Ovary (tissue), 9 donors: ENCODE results near the gene TNFSF9. TPM values are rescaled to one million over a fixed set of nuclear protein-coding genes. Genes with fewer than 3 reads are reported as not detected.

Experiments used
- DNase-seq, 5 donors: peaks; one replicate each; pipeline ENCODE4 v3.0.0-alpha.2; 2019 to 2020
- H3K27ac ChIP-seq, 2 donors: fragments of 200-600 bp; one replicate each; pipeline versions ENCODE4 v1.5.1 to v1.8.0; 2019 to 2022
- H3K27me3 ChIP-seq: fragments of 200-600 bp; one replicate; pipeline ENCODE4 v1.8.0; 2022
- H3K36me3 ChIP-seq: fragments of 200-600 bp; sonication (generic); one replicate; pipeline ENCODE4 v1.5.1; 2019
- H3K4me1 ChIP-seq: one replicate; pipeline ENCODE4 v1.8.1; 2013; ENCODE audit warnings: mild to moderate bottlenecking, moderate library complexity; ENCODE audit not compliant: insufficient read depth
- H3K4me3 ChIP-seq: fragments of 200-600 bp; sonication (generic); one replicate; pipeline ENCODE4 v1.5.1; 2017
- H3K9me3 ChIP-seq, 2 donors: fragments of 200-600 bp in 1 of 2; sonication (generic) in 1 of 2; one replicate each; pipeline versions ENCODE4 v1.5.1 to v1.8.1; 2013 to 2019; ENCODE audit warnings: mild to moderate bottlenecking in 1 of 2, moderate library complexity in 1 of 2
- EP300 ChIP-seq: sonication (generic); formaldehyde crosslinking; IDR thresholded peaks from one replicate; pipeline ENCODE4 v1.6.1; 2017; ENCODE audit warnings: antibody characterized with exemption
- POLR2A ChIP-seq: fragments of 450-650 bp; IDR thresholded peaks from one replicate; pipeline ENCODE4 v1.6.1; 2017; ENCODE audit warnings: antibody characterized with exemption, mild to moderate bottlenecking, moderate library complexity
- WGBS, 3 donors: extraction: QIAGEN DNeasy Blood & Tissue Kit in 1 of 3; methylation state at CpG; one replicate each; pipeline versions ENCODE4 v1.1.5 to v1.1.7; 2013 to 2017; 5-methylcytosine and 5-hydroxymethylcytosine counted together
- intact Hi-C, 4 donors: fragments of 100-400 bp; cut with DNase I; formaldehyde crosslinking; loops; one replicate each; pipeline versions ENCODE4 v1.11.0 to v1.15.1; 2022 to 2023
- polyA plus RNA-seq, 2 donors: library from polyadenylated mRNA; stranded (reverse); fragments of 200-250 nt in 1 of 2; fragments of 350-450 nt in 1 of 2; fragmentation: Illumina TruSeq in 1 of 2; extraction: RNeasy Lipid Tissue Mini Kit (QIAGEN cat#74804) in 1 of 2; gene quantifications; one replicate each; pipeline ENCODE4 v1.2.3, GENCODE V29; 2013 to 2014
- total RNA-seq, 7 donors: library from RNA; depleted of rRNA in 2 of 7; stranded (reverse); fragments of >200 nt in 2 of 7; fragmentation: NEBNext Ultra II Directional in 3 of 7; extraction: Animal tissue kit (Norgen Biotek cat#: 25700) in 3 of 7; gene quantifications; one replicate each; pipeline versions ENCODE4 v1.1.0 to v1.2.4, GENCODE V29; 2016 to 2023
- TF ChIP-seq, protein P1 (sequence below), 3 donors: fragments of 450-650 bp in 2 of 3; fragments of 200-600 bp in 1 of 3; IDR thresholded peaks; one replicate each; pipeline versions ENCODE4 v1.5.1 to v1.8.0; 2016 to 2022; ENCODE audit warnings: antibody characterized with exemption in 3 of 3, mild to moderate bottlenecking in 1 of 3
- donor health status: DM: no; HTN: no; CAD: no; lungs with moderate emphysema.
- donor health status: DM: no; HTN: no; CAD: no.
- donor health status: Bipolar disorder and iron deficiency.
- donor health status: DM: yes; HTN: yes; CAD: no.
- donor health status: DM: no; HTN: no; CAD: no.
- donor health status: DM: yes; HTN: yes; CAD: no.

Gene TNFSF9
- total and polyA plus RNA-seq, 9 donors = 0.10 to 1.1 (median 0.22) TPM; not detected in 1

DNA sequence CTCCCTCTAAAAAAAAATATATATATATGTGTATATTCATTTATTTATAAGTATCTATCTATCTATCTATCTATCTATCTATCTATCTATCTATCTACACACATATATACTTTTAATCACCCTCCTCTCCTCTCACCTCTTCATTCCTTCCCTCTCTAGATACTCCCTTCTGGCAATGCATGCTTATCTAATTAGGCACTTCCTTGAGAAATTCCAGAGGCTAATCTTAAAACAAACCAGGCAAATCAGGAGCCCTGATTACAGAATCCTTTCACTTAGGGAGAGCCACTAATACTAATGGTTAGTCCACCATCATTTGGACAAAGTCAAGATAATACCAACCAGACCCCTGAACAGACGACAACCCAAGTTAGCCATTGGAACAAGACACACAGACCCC, 42.5 kb downstream of the TNFSF9 start:
- intact Hi-C loops = no loop called here
- H3K27me3 ChIP-seq = no peaks in the 10 kb centered on the region
- peaks cover 0 to 3% of the 10 kb centered on the region in 2 donors for H3K9me3 ChIP-seq
- TF ChIP-seq, protein P1, sequence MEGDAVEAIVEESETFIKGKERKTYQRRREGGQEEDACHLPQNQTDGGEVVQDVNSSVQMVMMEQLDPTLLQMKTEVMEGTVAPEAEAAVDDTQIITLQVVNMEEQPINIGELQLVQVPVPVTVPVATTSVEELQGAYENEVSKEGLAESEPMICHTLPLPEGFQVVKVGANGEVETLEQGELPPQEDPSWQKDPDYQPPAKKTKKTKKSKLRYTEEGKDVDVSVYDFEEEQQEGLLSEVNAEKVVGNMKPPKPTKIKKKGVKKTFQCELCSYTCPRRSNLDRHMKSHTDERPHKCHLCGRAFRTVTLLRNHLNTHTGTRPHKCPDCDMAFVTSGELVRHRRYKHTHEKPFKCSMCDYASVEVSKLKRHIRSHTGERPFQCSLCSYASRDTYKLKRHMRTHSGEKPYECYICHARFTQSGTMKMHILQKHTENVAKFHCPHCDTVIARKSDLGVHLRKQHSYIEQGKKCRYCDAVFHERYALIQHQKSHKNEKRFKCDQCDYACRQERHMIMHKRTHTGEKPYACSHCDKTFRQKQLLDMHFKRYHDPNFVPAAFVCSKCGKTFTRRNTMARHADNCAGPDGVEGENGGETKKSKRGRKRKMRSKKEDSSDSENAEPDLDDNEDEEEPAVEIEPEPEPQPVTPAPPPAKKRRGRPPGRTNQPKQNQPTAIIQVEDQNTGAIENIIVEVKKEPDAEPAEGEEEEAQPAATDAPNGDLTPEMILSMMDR (IDR thresholded peaks at IDR 0.05) = no peak
- TF ChIP-seq EP300 = no peak
- no peak for TF ChIP-seq POLR2A
- no peak overlapping the region for H3K4me3 ChIP-seq
- H3K27ac ChIP-seq = no peak overlapping the region
- DNase-seq = no peak
- H3K4me1 ChIP-seq = no peaks in the 10 kb centered on the region
- H3K36me3 ChIP-seq = no peaks in the 10 kb centered on the region
- 54 to 77% (median 73%) methylated on average over 1 of the region's 1 CpG for WGBS, 3 donors

DNA sequence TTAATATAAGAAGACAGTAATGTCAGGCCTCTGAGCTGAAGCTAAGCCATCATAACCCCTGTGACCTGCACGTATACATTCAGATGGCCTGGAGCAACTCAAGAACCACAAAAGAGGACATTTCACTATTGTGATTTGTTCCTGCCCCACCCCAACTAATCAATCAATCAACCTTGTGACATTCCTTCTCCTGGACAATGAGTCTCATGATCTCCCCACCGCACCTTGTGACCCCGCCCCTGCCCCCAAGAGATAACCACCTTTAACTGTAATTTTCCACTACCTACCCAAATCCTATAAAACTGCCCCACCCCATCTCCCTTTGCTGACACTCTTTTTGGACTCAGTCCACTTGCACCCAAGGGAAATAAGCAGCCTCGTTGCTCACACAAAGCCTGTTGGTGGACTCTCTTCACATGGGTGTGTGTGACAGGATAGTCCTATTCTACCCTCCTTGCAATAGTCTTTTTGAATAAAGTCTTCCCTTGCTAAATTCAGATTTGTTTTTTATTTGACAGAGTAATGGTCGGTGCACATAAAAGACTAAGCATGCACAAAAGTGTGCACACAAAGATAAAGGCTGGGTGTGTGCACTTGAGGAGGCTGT, 46.1 kb downstream of the TNFSF9 start:
- WGBS, 3 donors = 72 to 79% (median 77%) methylated on average over 5 of the region's 5 CpGs
- Histone ChIP-seq H3K4me1 (no peaks in the 10 kb centered on the region), H3K9me3 (peaks cover 0 to 3% of the 10 kb centered on the region in 2 donors), H3K27me3 (no peaks in the 10 kb centered on the region), H3K27ac (no peak overlapping the region), H3K36me3 (no peaks in the 10 kb centered on the region), H3K4me3 (no peak overlapping the region)
- TF ChIP-seq, protein P1 (IDR thresholded peaks at IDR 0.05) = no peak
- TF ChIP-seq EP300 = no peak
- TF ChIP-seq POLR2A = no peak
- DNase-seq = no peak
- intact Hi-C loops = no loop called here

DNA sequence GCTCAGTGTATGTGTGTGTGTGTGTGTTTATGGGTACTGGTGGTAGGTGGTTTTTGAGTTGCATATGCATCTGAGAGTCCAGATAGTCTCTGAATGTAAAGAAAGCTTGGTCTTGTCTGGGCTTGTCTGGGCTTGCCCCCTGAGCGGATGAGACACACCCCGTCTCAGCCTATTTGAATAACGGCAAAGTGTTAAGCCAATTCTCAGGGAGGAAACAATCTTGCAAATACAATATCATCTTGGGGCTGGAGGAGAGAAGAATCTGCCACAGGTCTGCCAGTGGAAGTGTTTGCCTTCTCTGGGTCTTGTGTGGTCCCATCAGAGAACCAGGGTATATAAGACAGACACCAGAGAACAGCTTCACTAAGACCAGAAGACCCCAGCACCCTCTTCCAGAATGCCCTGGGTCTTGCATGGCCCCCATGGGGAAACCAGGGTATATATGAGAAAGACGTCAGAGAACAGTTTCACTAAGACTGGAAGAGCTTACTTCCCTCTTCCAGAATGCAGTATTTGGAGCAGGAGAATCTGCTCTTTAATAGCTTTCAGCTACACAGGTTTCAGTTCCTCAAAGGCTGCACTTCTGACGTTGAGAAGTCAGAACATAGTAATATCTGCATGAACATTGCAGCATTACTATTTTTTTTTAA, 46.8 kb downstream of the TNFSF9 start:
- Histone ChIP-seq H3K9me3 (peaks cover 0 to 3% of the 10 kb centered on the region in 2 donors), H3K27ac (no peak overlapping the region), H3K4me1 (no peaks in the 10 kb centered on the region), H3K27me3 (no peaks in the 10 kb centered on the region), H3K36me3 (no peaks in the 10 kb centered on the region), H3K4me3 (no peak overlapping the region)
- TF ChIP-seq POLR2A = no peak
- TF ChIP-seq, protein P1 (IDR thresholded peaks at IDR 0.05) = no peak
- no peak for TF ChIP-seq EP300
- 80 to 86% (median 82%) methylated on average over 5 of the region's 5 CpGs for WGBS, 3 donors
- intact Hi-C loops = no loop called here
- DNase-seq = no peak

DNA sequence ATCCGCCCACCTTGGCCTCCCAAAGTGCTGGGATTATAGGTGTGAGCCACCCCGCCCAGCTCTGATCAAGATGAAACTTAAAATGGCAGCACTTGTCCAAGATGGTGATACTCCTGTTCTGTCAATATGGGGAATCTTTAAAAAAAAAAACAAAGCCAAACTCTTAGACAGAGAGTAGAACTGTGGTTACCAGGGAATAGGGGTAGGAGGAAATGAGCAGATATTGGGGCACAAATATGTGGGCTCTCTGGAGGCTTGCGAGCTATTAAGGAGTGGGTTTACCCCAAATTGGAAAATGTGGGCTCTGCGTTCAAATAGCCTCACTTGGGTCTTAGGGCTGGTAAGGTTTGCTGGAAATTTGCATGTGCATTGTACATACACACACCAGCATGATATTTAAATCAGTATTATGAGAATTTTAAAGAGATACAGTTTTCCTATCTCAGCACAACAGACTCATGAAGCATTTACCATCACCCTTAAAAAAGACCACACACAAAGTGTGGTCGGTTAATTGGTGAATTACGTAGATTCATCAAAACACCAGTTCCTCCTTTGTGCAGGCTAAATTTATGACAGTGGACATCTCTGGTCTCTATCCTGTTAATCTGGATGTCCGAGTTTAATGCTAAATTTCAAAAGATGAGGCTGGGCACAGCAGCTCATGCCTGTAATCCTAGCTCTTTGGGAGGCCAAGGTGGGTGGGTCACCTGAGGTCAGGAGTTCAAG, 48.8 kb downstream of the TNFSF9 start:
- TF ChIP-seq, protein P1 (IDR thresholded peaks at IDR 0.05) = no peak
- TF ChIP-seq POLR2A (no peak), EP300 (no peak)
- H3K4me3 ChIP-seq = no peak overlapping the region
- H3K4me1 ChIP-seq = no peaks in the 10 kb centered on the region
- H3K9me3 ChIP-seq = peaks cover 0 to 3% of the 10 kb centered on the region in 2 donors
- intact Hi-C loops = no loop called here
- DNase-seq = no peak
- H3K27me3 ChIP-seq = no peaks in the 10 kb centered on the region
- 73 to 81% (median 76%) methylated on average over 7 of the region's 7 CpGs for WGBS, 3 donors
- no peaks in the 10 kb centered on the region for H3K36me3 ChIP-seq
- no peak overlapping the region for H3K27ac ChIP-seq
